ENCODE data around the gene ROBO1. TPM values are rescaled to one million over a fixed set of nuclear protein-coding genes. Genes with fewer than 3 reads are reported as not detected.

ROBO1 gene
- total RNA-seq, 1 experiment from 2014 or later = 67.6 TPM

GRCh38 chr3:79597709-79598108 lies 170.1 kb downstream of the ROBO1 start:
- TF ChIP-seq EZH2 (IDR thresholded peaks at IDR 0.05; ENCODE audit: borderline replicate concordance, low read depth, low read length, poor library complexity, severe bottlenecking) = no peak
- TF ChIP-seq, protein P1, sequence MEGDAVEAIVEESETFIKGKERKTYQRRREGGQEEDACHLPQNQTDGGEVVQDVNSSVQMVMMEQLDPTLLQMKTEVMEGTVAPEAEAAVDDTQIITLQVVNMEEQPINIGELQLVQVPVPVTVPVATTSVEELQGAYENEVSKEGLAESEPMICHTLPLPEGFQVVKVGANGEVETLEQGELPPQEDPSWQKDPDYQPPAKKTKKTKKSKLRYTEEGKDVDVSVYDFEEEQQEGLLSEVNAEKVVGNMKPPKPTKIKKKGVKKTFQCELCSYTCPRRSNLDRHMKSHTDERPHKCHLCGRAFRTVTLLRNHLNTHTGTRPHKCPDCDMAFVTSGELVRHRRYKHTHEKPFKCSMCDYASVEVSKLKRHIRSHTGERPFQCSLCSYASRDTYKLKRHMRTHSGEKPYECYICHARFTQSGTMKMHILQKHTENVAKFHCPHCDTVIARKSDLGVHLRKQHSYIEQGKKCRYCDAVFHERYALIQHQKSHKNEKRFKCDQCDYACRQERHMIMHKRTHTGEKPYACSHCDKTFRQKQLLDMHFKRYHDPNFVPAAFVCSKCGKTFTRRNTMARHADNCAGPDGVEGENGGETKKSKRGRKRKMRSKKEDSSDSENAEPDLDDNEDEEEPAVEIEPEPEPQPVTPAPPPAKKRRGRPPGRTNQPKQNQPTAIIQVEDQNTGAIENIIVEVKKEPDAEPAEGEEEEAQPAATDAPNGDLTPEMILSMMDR (conservative IDR thresholded peaks at IDR 0.05; ENCODE audit: low read depth, low read length) = no peak
- H3K4me3 ChIP-seq (ENCODE audit: low read depth, low read length, poor library complexity, severe bottlenecking) = no peak overlapping the region
- POLR2A ChIA-PET (ENCODE audit: low non-redundant PET) = no interaction called here
- CTCF ChIA-PET = no interaction called here
- DNase-seq (ENCODE audit: low spot score) = no peak
- intact Hi-C loops (cut with micrococcal nuclease; ENCODE audit: unreplicated experiment) = no loop called here
- no peaks in the 10 kb centered on the region for H3K4me1 ChIP-seq (ENCODE audit: insufficient read depth, low read length, poor library complexity, severe bottlenecking)
- no peaks in the 10 kb centered on the region for H3K27me3 ChIP-seq (replicated peaks; ENCODE audit: insufficient read depth, low read depth, low read length, poor library complexity)
- BruUV-seq (replicated peaks) = no TSS peak
- H3K9me3 ChIP-seq (ENCODE audit: low read depth, low read length, poor library complexity, severe bottlenecking) = no peaks in the 10 kb centered on the region
- H3K27ac ChIP-seq (ENCODE audit: low read depth, low read length, poor library complexity, severe bottlenecking) = no peak overlapping the region
- no peaks in the 10 kb centered on the region for H3K36me3 ChIP-seq (ENCODE audit: insufficient read depth, low read length, poor library complexity, severe bottlenecking)

DNA sequence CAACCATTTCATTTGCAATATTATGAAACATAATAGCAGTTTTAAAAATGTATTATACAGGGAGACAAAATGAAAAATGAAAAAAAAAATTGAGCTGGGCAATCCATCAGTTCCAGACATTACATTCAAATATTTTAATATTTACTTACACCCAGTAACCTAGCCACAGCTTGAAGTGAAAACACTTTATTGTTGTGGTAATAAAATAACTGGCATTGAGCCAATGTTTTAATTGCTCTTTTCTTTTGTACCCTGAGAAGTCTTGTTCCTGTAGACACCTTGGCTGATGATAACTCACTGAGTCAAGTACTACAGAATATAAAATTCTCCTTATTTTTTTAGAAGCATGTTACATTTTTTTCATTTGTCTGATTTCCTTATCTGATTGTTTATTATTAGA lies 180.6 kb downstream of the ROBO1 start:
- TF ChIP-seq, protein P1 (conservative IDR thresholded peaks at IDR 0.05; ENCODE audit: low read depth, low read length) = no peak
- no peak for TF ChIP-seq EZH2 (IDR thresholded peaks at IDR 0.05; ENCODE audit: borderline replicate concordance, low read depth, low read length, poor library complexity, severe bottlenecking)
- Histone ChIP-seq H3K27ac (ENCODE audit: low read depth, low read length, poor library complexity, severe bottlenecking) (no peak overlapping the region), H3K4me1 (ENCODE audit: insufficient read depth, low read length, poor library complexity, severe bottlenecking) (no peaks in the 10 kb centered on the region), H3K9me3 (ENCODE audit: low read depth, low read length, poor library complexity, severe bottlenecking) (no peaks in the 10 kb centered on the region), H3K4me3 (ENCODE audit: low read depth, low read length, poor library complexity, severe bottlenecking) (no peak overlapping the region), H3K27me3 (replicated peaks; ENCODE audit: insufficient read depth, low read depth, low read length, poor library complexity) (no peaks in the 10 kb centered on the region), H3K36me3 (ENCODE audit: insufficient read depth, low read length, poor library complexity, severe bottlenecking) (no peaks in the 10 kb centered on the region)
- CTCF ChIA-PET = no interaction called here
- POLR2A ChIA-PET (ENCODE audit: low non-redundant PET) = no interaction called here
- no peak for DNase-seq (ENCODE audit: low spot score)
- intact Hi-C loops (cut with micrococcal nuclease; ENCODE audit: unreplicated experiment) = no loop called here
- no TSS peak for BruUV-seq (replicated peaks)

DNA sequence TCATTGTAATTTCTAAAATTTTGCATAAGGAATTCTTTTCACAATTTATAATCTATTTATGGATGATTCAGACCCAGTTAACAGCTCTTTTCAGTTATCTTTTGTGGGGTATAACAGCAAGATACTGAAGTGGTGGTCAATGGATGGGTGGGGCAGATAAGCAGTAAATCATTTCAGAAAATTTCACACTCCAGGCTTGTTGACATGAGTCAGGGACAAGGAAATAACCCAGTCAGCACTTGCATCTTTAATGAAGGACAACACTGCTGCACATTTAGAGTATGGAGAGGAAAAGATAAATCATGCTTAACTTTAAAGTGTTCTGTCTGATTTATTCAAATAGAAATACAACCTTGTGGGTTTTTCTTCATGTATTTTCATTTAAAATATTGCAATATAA lies 181.6 kb downstream of the ROBO1 start:
- intact Hi-C loops (cut with micrococcal nuclease; ENCODE audit: unreplicated experiment) = no loop called here
- H3K27me3 ChIP-seq (replicated peaks; ENCODE audit: insufficient read depth, low read depth, low read length, poor library complexity) = no peaks in the 10 kb centered on the region
- H3K4me3 ChIP-seq (ENCODE audit: low read depth, low read length, poor library complexity, severe bottlenecking) = no peak overlapping the region
- BruUV-seq (replicated peaks) = no TSS peak
- H3K27ac ChIP-seq (ENCODE audit: low read depth, low read length, poor library complexity, severe bottlenecking) = no peak overlapping the region
- TF ChIP-seq EZH2 (IDR thresholded peaks at IDR 0.05; ENCODE audit: borderline replicate concordance, low read depth, low read length, poor library complexity, severe bottlenecking) = no peak
- TF ChIP-seq, protein P1 (conservative IDR thresholded peaks at IDR 0.05; ENCODE audit: low read depth, low read length) = no peak
- no peaks in the 10 kb centered on the region for H3K36me3 ChIP-seq (ENCODE audit: insufficient read depth, low read length, poor library complexity, severe bottlenecking)
- DNase-seq (ENCODE audit: low spot score) = no peak
- no peaks in the 10 kb centered on the region for H3K9me3 ChIP-seq (ENCODE audit: low read depth, low read length, poor library complexity, severe bottlenecking)
- H3K4me1 ChIP-seq (ENCODE audit: insufficient read depth, low read length, poor library complexity, severe bottlenecking) = no peaks in the 10 kb centered on the region
- CTCF ChIA-PET = no interaction called here
- POLR2A ChIA-PET (ENCODE audit: low non-redundant PET) = no interaction called here

All from A673 (cell line).